NOMO-1 treated with dmso at 0.1 percent for 144 hours (cell line): Measurements from ENCODE around the gene ARFGEF3.

ENCODE experiments used
- DNase-seq: peaks from one replicate; lab custom pipeline; 2025; ENCODE audit not compliant: unreplicated experiment; lab: John Stamatoyannopoulos, UW

Gene ARFGEF3

GRCh38 chr6:138387577-138388368 lies 226.0 kb downstream of the ARFGEF3 start:
- DNase-seq, result no peak

DNA sequence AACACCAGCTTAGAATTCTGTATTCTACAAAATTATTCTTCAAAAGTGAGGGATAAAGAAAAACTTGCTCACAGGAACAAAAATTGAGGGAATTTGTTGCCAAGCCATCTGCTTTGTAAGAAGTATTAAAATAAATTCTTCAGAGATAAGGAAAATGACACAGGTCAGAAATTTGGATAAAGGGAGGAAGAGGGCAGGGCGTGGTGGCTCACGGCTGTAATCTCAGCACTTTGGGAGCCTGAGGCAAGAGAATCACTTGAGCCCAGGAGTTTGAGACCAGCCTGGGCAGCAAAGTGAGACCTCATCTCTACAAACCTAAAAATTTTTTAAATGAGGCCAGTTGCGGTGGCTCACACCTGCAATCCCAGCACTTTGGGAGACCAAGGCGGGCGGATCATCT lies 227.8 kb downstream of the ARFGEF3 start:
- no peak for DNase-seq
